K562 (cell line): ENCODE data around the gene USP20. TPM values are rescaled to one million over a fixed set of nuclear protein-coding genes. Genes with fewer than 3 reads are reported as not detected.

Experiments
- BRCA1 ChIP-seq, 2 experiments: fragments of 450-650 bp in 1 of 2; sonication (generic) in 1 of 2; formaldehyde crosslinking in 1 of 2; IDR thresholded peaks; 2 replicates each; pipeline versions ENCODE4 v1.5.0 to v1.6.1; 2017 to 2020; ENCODE audit warnings: mild to moderate bottlenecking in 1 of 2, missing genetic modification reagents in 1 of 2
- CTBP1 ChIP-seq: fragments of 450-650 bp; IDR thresholded peaks from 2 replicates; pipeline ENCODE4 v1.6.1; 2016; ENCODE audit warnings: borderline replicate concordance
- MECOM ChIP-seq: fragments of 250-450 bp; sonication (Bioruptor Pico); IDR thresholded peaks from 2 replicates; pipeline ENCODE4 v1.8.0; 2022; ENCODE audit warnings: inconsistent platforms
- MLLT1 ChIP-seq, 2 experiments: fragments of 450-650 bp; IDR thresholded peaks; 2 replicates each; pipeline ENCODE4 v1.6.1; 2016
- PRDM10 ChIP-seq: fragments of 450-650 bp; IDR thresholded peaks from 2 replicates; pipeline ENCODE4 v1.6.1; 2018; ENCODE audit not compliant: partially characterized antibody
- RBFOX2 ChIP-seq: fragments of 200-400 bp; formaldehyde crosslinking; IDR thresholded peaks from 2 replicates; pipeline ENCODE4 v1.6.1; 2017; ENCODE audit warnings: low read depth, mild to moderate bottlenecking, low read length, moderate library complexity
- RBM14 ChIP-seq: fragments of 200-400 bp; formaldehyde crosslinking; IDR thresholded peaks from 2 replicates; pipeline ENCODE4 v1.6.1; 2018; ENCODE audit warnings: low read depth, mild to moderate bottlenecking, low read length, moderate library complexity, borderline replicate concordance; ENCODE audit not compliant: insufficient read depth
- SUPT5H ChIP-seq: fragments of 450-650 bp; IDR thresholded peaks from 2 replicates; pipeline ENCODE4 v1.6.1; 2016
- TRIM28 ChIP-seq: fragments of 450-650 bp; IDR thresholded peaks from 2 replicates; pipeline ENCODE4 v1.6.1; 2017
- ZNF12 ChIP-seq: sonication (generic); formaldehyde crosslinking; IDR thresholded peaks from 2 replicates; pipeline ENCODE4 v1.4.0; 2020; ENCODE audit warnings: mild to moderate bottlenecking, missing genetic modification reagents
- ZNF197 ChIP-seq: fragments of 200-800 bp; sonication (Bioruptor generic); IDR thresholded peaks from 2 replicates; pipeline ENCODE4 v1.6.1; 2016; ENCODE audit warnings: low read depth, missing genetic modification characterization, missing compliant biosample characterization
- ZNF324 ChIP-seq: fragments of 250-450 bp; sonication (Bioruptor Pico); IDR thresholded peaks from 2 replicates; pipeline ENCODE4 v1.4.0; 2020; ENCODE audit warnings: mild to moderate bottlenecking
- ZNF431 ChIP-seq: sonication (generic); formaldehyde crosslinking; IDR thresholded peaks from 2 replicates; pipeline ENCODE4 v1.8.0; 2022; ENCODE audit warnings: mild to moderate bottlenecking, missing genetic modification reagents
- ZNF57 ChIP-seq: fragments of 450-650 bp; formaldehyde crosslinking; IDR thresholded peaks from 2 replicates; pipeline ENCODE4 v1.4.0; 2020; ENCODE audit warnings: mild to moderate bottlenecking, moderate library complexity
- polyA plus RNA-seq, 8 experiments: library from polyadenylated mRNA; depleted of rRNA in 4 of 8; stranded (reverse) in 5 of 8; unstranded in 3 of 8; fragments of >200 nt; fragmentation: Nextera tagmentation in 2 of 8; fragmentation: Illumina TruSeq in 1 of 8; extraction: Ambion mirVana in 2 of 8; extraction: Trizol in 1 of 8; gene quantifications; 2 replicates each; pipeline versions ENCODE4 v1.2.1 to v1.2.3, GENCODE V29; 2011 to 2014; ENCODE audit warnings: inconsistent platforms in 1 of 8, missing spikeins in 1 of 8
- total RNA-seq, 7 experiments: library from RNA; depleted of rRNA in 6 of 7; stranded (reverse); fragments of >200 nt in 6 of 7; fragmentation: Illumina TruSeq in 2 of 7; extraction: Trizol in 2 of 7; gene quantifications; 2 replicates each; pipeline versions ENCODE4 v1.2.1 to v1.2.3, GENCODE V29; 2011 to 2021; ENCODE audit warnings: low replicate concordance in 1 of 7
- TF ChIP-seq, protein P1 (sequence below): IDR thresholded peaks from 3 replicates; pipeline ENCODE4 v1.6.1; 2011; ENCODE audit warnings: borderline replicate concordance, mild to moderate bottlenecking, moderate library complexity; ENCODE audit not compliant: insufficient read length; ENCODE audit errors: extremely low read depth
- TF ChIP-seq, protein P2 (sequence below): sonication (generic); formaldehyde crosslinking; IDR thresholded peaks from 2 replicates; pipeline ENCODE4 v1.8.0; 2022; ENCODE audit warnings: mild to moderate bottlenecking, missing genetic modification reagents

Gene USP20
- total and polyA plus RNA-seq, 9 of the 15 experiments (the other 6 are each of a cell fraction or from before 2014, with no cell fraction given), result 1.9 to 136 (median 49.1) TPM

DNA sequence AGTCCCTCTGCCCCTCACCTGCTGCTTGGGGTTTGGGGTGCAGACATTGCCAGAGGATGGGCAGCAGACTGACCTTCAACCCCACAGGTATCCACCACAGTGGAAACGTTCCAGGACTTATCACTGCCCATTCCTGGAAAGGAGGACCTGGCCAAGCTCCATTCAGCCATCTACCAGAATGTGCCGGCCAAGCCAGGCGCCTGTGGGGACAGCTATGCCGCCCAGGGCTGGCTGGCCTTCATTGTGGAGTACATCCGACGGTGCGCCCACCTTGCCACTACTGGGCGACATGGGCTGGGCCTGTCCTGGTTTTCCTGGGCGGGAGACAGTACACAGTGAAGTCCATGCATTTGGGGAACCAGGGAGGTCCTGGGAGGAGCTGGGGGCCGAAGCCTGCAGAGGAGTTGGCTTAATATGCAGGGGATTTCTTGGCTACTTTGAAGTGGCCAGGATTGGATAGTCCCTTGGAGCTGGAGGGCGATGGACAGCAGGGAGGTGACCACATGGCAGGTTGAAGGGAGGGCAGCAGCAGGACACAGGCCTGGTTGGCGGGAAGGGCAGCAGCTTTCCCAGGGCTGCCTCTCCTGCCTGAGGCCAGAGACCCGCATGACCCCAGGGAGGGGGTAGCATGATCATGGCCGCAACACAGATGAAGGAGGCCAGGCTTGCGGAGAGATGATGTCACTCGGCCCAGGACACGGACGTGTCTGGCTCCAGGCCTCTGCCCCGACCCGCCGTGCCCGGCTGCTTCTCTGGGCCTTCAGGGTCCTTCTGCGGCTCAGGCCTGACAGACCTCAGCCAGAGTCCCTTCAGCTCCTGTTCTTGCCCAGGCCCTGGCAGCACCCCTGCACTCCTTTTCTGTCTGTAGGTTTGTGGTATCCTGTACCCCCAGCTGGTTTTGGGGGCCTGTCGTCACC lies 34.6 kb downstream of the USP20 start (continued):
- TF ChIP-seq PRDM10, result no peak
- no peak for TF ChIP-seq BRCA1 (IDR thresholded peaks at IDR 0.05)
- TF ChIP-seq BRCA1 (CRISPR knock-in tag; IDR thresholded peaks at IDR 0.05), result no peak
- no peak for TF ChIP-seq TRIM28
- no peak for TF ChIP-seq RBM14
- no peak for TF ChIP-seq CTBP1
- TF ChIP-seq SUPT5H, result no peak; the same call in 1 of the 2 replicates
- TF ChIP-seq ZNF431 (CRISPR knock-in tag), result no peak
- TF ChIP-seq, protein P1, sequence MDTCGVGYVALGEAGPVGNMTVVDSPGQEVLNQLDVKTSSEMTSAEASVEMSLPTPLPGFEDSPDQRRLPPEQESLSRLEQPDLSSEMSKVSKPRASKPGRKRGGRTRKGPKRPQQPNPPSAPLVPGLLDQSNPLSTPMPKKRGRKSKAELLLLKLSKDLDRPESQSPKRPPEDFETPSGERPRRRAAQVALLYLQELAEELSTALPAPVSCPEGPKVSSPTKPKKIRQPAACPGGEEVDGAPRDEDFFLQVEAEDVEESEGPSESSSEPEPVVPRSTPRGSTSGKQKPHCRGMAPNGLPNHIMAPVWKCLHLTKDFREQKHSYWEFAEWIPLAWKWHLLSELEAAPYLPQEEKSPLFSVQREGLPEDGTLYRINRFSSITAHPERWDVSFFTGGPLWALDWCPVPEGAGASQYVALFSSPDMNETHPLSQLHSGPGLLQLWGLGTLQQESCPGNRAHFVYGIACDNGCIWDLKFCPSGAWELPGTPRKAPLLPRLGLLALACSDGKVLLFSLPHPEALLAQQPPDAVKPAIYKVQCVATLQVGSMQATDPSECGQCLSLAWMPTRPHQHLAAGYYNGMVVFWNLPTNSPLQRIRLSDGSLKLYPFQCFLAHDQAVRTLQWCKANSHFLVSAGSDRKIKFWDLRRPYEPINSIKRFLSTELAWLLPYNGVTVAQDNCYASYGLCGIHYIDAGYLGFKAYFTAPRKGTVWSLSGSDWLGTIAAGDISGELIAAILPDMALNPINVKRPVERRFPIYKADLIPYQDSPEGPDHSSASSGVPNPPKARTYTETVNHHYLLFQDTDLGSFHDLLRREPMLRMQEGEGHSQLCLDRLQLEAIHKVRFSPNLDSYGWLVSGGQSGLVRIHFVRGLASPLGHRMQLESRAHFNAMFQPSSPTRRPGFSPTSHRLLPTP, result no peak
- TF ChIP-seq, protein P2, sequence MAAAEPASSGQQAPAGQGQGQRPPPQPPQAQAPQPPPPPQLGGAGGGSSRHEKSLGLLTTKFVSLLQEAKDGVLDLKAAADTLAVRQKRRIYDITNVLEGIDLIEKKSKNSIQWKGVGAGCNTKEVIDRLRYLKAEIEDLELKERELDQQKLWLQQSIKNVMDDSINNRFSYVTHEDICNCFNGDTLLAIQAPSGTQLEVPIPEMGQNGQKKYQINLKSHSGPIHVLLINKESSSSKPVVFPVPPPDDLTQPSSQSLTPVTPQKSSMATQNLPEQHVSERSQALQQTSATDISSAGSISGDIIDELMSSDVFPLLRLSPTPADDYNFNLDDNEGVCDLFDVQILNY (CRISPR knock-in tag), result 0 out of 2 replicates have a peak, but pooled peaks have one; percentile 17
- no peak for TF ChIP-seq ZNF197
- TF ChIP-seq ZNF12 (CRISPR knock-in tag), result no peak
- TF ChIP-seq ZNF324 (CRISPR knock-in tag), result no peak
- no peak for TF ChIP-seq MECOM (CRISPR knock-in tag)
- TF ChIP-seq MLLT1 (IDR thresholded peaks at IDR 0.05), result no peak
- peak; percentile 52 for TF ChIP-seq RBFOX2
- TF ChIP-seq ZNF57 (CRISPR knock-in tag), result no peak
